Memory B cell (primary cell): ENCODE data around the gene UTP11.
A peak's percentile ranks its signal among the peaks of the same experiment; 100 is the strongest.
"Not testable (repeated sequence)": the region's sequence is repeated elsewhere in the genome, so short reads cannot be mapped to it uniquely, and the experiment has no call there.

ENCODE experiments used
- ATAC-seq: fragments of 150-1000 bp; cut with Tn5 transposase; 2 replicates; pipeline ENCODE4 v1.10.0; 2021; ENCODE audit warnings: low read depth, mild to moderate bottlenecking, moderate library complexity
- DNase-seq, 2 donors: peaks; one replicate each; pipeline ENCODE4 v3.0.0; 2022; ENCODE audit warnings: low spot score in 2 of 2
- H3K27ac Mint-ChIP-seq: one replicate; pipeline ENCODE4 v1.8.0; 2022; ENCODE audit warnings: mild to moderate bottlenecking, moderate library complexity, mixed read lengths
- H3K27me3 Mint-ChIP-seq: one replicate; pipeline ENCODE4 v1.8.0; 2022; ENCODE audit warnings: mixed read lengths
- H3K36me3 Mint-ChIP-seq: one replicate; pipeline ENCODE4 v1.8.0; 2022; ENCODE audit warnings: mild to moderate bottlenecking, mixed read lengths
- H3K4me1 Mint-ChIP-seq: one replicate; pipeline ENCODE4 v1.8.0; 2022; ENCODE audit warnings: mixed read lengths
- H3K4me3 Mint-ChIP-seq: one replicate; pipeline ENCODE4 v1.8.0; 2022; ENCODE audit warnings: mild to moderate bottlenecking, moderate library complexity, mixed read lengths
- H3K9me3 Mint-ChIP-seq: one replicate; pipeline ENCODE4 v1.8.0; 2022; ENCODE audit warnings: mixed read lengths

UTP11 gene

GRCh38 chr1:38012363-38013226, at the start of gene UTP11:
Gene UTP11 (plus strand): TSS chr1:38012734. CDS start chr1:38012803, 69 bp downstream.
- Mint-ChIP-seq H3K4me1 (peaks cover 12% of the 10 kb centered on the region), H3K9me3 (no peaks in the 10 kb centered on the region), H3K36me3 (peaks cover 3% of the 10 kb centered on the region), H3K27me3 (no peaks in the 10 kb centered on the region), H3K4me3 (peak within 1 kb of the TSS; percentile 99), H3K27ac (peak within 1 kb of the TSS; percentile 96)
- ATAC-seq (peak; percentile 99), DNase-seq (peak; percentile 79 to 84)

GRCh38 chr1:37964106-37964505, 48.4 kb upstream of the UTP11 start:
- not testable (repeated sequence) for H3K4me3 Mint-ChIP-seq, H3K27me3 Mint-ChIP-seq

GRCh38 chr1:37965301-37965700, 47.2 kb upstream of the UTP11 start:
- H3K9me3 Mint-ChIP-seq, result no peaks in the 10 kb centered on the region
- ATAC-seq (no peak), DNase-seq (no peak)
- H3K36me3 Mint-ChIP-seq, result peaks cover 34% of the 10 kb centered on the region
- no peaks in the 10 kb centered on the region for H3K27me3 Mint-ChIP-seq
- H3K4me3 Mint-ChIP-seq, result no peak overlapping the region
- no peak overlapping the region for H3K27ac Mint-ChIP-seq
- no peaks in the 10 kb centered on the region for H3K4me1 Mint-ChIP-seq

More at GRCh38 chr1:37964106-37964505, 48.4 kb upstream of the UTP11 start:
- not testable (repeated sequence) for H3K27ac Mint-ChIP-seq, H3K9me3 Mint-ChIP-seq, DNase-seq, ATAC-seq, H3K4me1 Mint-ChIP-seq
- peaks cover 32% of the 10 kb centered on the region for H3K36me3 Mint-ChIP-seq

- not testable (repeated sequence) for H3K27me3 Mint-ChIP-seq
These were observed 38.9 kb upstream of the UTP11 start for GRCh38 chr1:37973684-37974083.

GRCh38 chr1:37974567-37974966, 38.0 kb upstream of the UTP11 start:
- Mint-ChIP-seq H3K4me1 (peaks cover 6% of the 10 kb centered on the region), H3K27me3 (no peaks in the 10 kb centered on the region), H3K36me3 (peaks cover 48% of the 10 kb centered on the region), H3K9me3 (no peaks in the 10 kb centered on the region), H3K4me3 (no peak overlapping the region), H3K27ac (no peak overlapping the region)
- DNase-seq, result no peak
- ATAC-seq, result no peak

More at GRCh38 chr1:37973684-37974083, 38.9 kb upstream of the UTP11 start:
- not testable (repeated sequence) for H3K4me3 Mint-ChIP-seq, ATAC-seq, H3K9me3 Mint-ChIP-seq, H3K4me1 Mint-ChIP-seq, DNase-seq, H3K27ac Mint-ChIP-seq
- H3K36me3 Mint-ChIP-seq, result peaks cover 54% of the 10 kb centered on the region

GRCh38 chr1:37975083-37975482, 37.5 kb upstream of the UTP11 start:
- not testable (repeated sequence) for H3K27ac Mint-ChIP-seq, ATAC-seq, H3K4me1 Mint-ChIP-seq, H3K27me3 Mint-ChIP-seq, H3K9me3 Mint-ChIP-seq, H3K4me3 Mint-ChIP-seq
- peak in 1 of 2 donors; percentile 35 for DNase-seq
- H3K36me3 Mint-ChIP-seq, result peaks cover 46% of the 10 kb centered on the region

GRCh38 chr1:37978541-37978940, 34.0 kb upstream of the UTP11 start:
- Mint-ChIP-seq H3K9me3 (no peaks in the 10 kb centered on the region), H3K4me3 (no peak overlapping the region), H3K27me3 (no peaks in the 10 kb centered on the region), H3K27ac (no peak overlapping the region), H3K4me1 (peaks cover 2% of the 10 kb centered on the region), H3K36me3 (peaks cover 34% of the 10 kb centered on the region)
- DNase-seq, result no peak
- ATAC-seq, result no peak

GRCh38 chr1:37983546-37983945, 29.0 kb upstream of the UTP11 start:
- ATAC-seq, result no peak
- Mint-ChIP-seq H3K4me3 (no peak overlapping the region), H3K36me3 (peaks cover 27% of the 10 kb centered on the region), H3K27ac (no peak overlapping the region), H3K4me1 (peaks cover 3% of the 10 kb centered on the region), H3K9me3 (no peaks in the 10 kb centered on the region), H3K27me3 (no peaks in the 10 kb centered on the region)
- no peak for DNase-seq

GRCh38 chr1:37987679-37988078, 24.9 kb upstream of the UTP11 start:
- H3K36me3 Mint-ChIP-seq, result peaks cover 15% of the 10 kb centered on the region
- DNase-seq (no peak), ATAC-seq (no peak)
- H3K27ac Mint-ChIP-seq, result peak overlapping the region; percentile 17
- H3K9me3 Mint-ChIP-seq, result no peaks in the 10 kb centered on the region
- peaks cover 11% of the 10 kb centered on the region for H3K4me1 Mint-ChIP-seq
- H3K27me3 Mint-ChIP-seq, result no peaks in the 10 kb centered on the region
- no peak overlapping the region for H3K4me3 Mint-ChIP-seq

GRCh38 chr1:37989361-37989930, 23.1 kb upstream of the UTP11 start:
- no peak for DNase-seq
- Mint-ChIP-seq H3K9me3 (no peaks in the 10 kb centered on the region), H3K27ac (peak overlapping the region; percentile 88), H3K4me1 (peaks cover 11% of the 10 kb centered on the region), H3K27me3 (no peaks in the 10 kb centered on the region), H3K4me3 (peak overlapping the region; percentile 96), H3K36me3 (peaks cover 9% of the 10 kb centered on the region)
- ATAC-seq, result peak; percentile 14

- Mint-ChIP-seq H3K27ac (no peak overlapping the region), H3K9me3 (no peaks in the 10 kb centered on the region), H3K4me3 (peak overlapping the region; percentile 80), H3K27me3 (no peaks in the 10 kb centered on the region), H3K36me3 (no peaks in the 10 kb centered on the region), H3K4me1 (peaks cover 12% of the 10 kb centered on the region)
- no peak for ATAC-seq
- no peak for DNase-seq
These were observed 17.5 kb upstream of the UTP11 start for GRCh38 chr1:37994886-37995566.

GRCh38 chr1:37995751-37996345, 16.7 kb upstream of the UTP11 start:
- peak; percentile 67 for ATAC-seq
- Mint-ChIP-seq H3K27me3 (no peaks in the 10 kb centered on the region), H3K9me3 (no peaks in the 10 kb centered on the region), H3K4me1 (peaks cover 10% of the 10 kb centered on the region), H3K27ac (no peak overlapping the region), H3K36me3 (no peaks in the 10 kb centered on the region), H3K4me3 (peak overlapping the region; percentile 80)
- DNase-seq, result no peak

- peaks cover 10% of the 10 kb centered on the region for H3K4me1 Mint-ChIP-seq
- no peak overlapping the region for H3K4me3 Mint-ChIP-seq
- H3K27ac Mint-ChIP-seq, result no peak overlapping the region
- ATAC-seq (no peak), DNase-seq (no peak)
- no peaks in the 10 kb centered on the region for H3K36me3 Mint-ChIP-seq
- H3K9me3 Mint-ChIP-seq, result no peaks in the 10 kb centered on the region
- no peaks in the 10 kb centered on the region for H3K27me3 Mint-ChIP-seq
These were observed 15.1 kb upstream of the UTP11 start for GRCh38 chr1:37997256-37998088.
